Posterior vena cava (tissue), 2 donors: Measurements from ENCODE around the gene RNF10. TPM values are rescaled to one million over a fixed set of nuclear protein-coding genes. Genes with fewer than 3 reads are reported as not detected.
A peak's percentile ranks its signal among the peaks of the same experiment; 100 is the strongest.

ENCODE experiments used
- DNase-seq: peaks from one replicate; pipeline ENCODE4 v3.0.0-alpha.2; 2020; ENCODE audit warnings: low spot score
- intact Hi-C, 2 donors: fragments of 100-400 bp; cut with DNase I; formaldehyde crosslinking; loops; one replicate each; pipeline versions ENCODE4 v1.14.1 to v1.14.2; 2022 to 2023
- total RNA-seq, 2 donors: library from RNA; stranded (reverse); fragmentation: NEBNext Ultra II Directional; extraction: Animal tissue kit (Norgen Biotek cat#: 25700); gene quantifications; one replicate each; pipeline ENCODE4 v1.2.1, GENCODE V29; 2021
- donor health status: DM: yes; HTN: yes; CAD: no.
- donor health status: DM: yes; HTN: yes; CAD: no.

Gene RNF10
- total RNA-seq, 2 donors from 2014 or later: 219 to 226 TPM

DNA sequence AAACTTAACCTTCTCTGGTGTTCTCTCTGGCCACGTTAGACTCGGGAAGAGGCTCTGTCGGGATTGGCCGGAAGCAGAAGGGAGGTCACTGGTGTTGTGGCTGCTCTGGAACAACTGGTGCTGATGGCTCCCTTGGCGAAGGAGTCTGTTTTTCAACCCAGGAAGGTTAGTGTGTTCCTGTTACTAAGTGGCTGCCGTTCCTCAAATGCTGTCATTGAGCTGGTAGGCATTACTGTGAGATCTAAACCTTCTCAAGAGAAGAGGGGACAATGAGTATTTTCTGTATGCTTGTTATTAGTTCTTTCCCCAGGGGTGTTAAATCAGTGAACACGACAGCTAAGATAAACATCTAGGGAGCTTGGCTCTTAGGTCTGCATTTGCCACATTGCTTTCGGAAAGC, 28.8 kb downstream of the RNF10 start:
- intact Hi-C loops: no loop called here
- DNase-seq: no peak

- no peak for DNase-seq
- intact Hi-C loops: no loop called here
Measured at GRCh38 chr12:120563495-120563894, 29.3 kb downstream of the RNF10 start.

- intact Hi-C loops: no loop called here
- no peak for DNase-seq
Measured at GRCh38 chr12:120571299-120571698, 37.1 kb downstream of the RNF10 start.

DNA sequence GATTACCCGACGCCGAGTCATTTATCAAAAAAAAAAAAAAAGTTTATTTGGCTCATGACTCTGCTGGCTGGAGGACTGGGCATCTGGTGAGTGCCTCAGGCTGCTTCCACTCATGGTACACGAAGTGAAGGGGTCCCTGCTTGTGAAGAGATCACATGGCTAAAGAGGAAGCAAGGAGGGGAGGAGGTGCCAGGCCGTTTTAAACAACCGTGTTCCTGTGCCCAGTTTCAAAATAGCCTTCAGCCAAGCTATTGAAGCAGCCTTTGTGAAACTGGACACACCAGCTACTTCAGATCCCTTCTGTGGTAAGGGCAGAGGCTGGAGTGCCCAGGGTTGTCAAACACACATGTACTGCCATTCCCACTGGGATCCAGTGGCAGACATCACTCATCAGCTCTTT, 39.4 kb downstream of the RNF10 start:
- DNase-seq: no peak
- intact Hi-C loops: no loop called here

DNA sequence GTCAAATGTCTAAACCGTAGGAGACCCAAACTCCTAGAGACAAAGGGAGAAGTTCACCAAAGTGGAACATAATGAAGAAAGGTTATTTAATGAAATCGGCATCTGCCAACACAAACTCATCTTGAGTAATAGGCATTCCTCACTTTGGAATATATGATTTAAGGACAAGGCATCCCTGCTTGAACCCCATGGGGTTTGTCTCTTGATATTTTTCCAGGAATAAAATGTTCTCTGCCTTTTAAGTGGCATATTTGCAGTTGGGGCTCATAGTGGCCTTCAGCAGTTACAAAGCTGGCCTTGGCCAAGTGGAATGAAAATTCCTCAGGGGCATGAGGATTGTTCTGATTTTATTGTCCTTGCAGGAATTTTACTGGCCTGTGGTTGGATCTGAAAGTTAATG, 40.0 kb downstream of the RNF10 start:
- intact Hi-C loops: no loop called here
- no peak for DNase-seq

GRCh38 chr12:120579179-120579578, 45.0 kb downstream of the RNF10 start:
- intact Hi-C loops: no loop called here
- DNase-seq: no peak

DNA sequence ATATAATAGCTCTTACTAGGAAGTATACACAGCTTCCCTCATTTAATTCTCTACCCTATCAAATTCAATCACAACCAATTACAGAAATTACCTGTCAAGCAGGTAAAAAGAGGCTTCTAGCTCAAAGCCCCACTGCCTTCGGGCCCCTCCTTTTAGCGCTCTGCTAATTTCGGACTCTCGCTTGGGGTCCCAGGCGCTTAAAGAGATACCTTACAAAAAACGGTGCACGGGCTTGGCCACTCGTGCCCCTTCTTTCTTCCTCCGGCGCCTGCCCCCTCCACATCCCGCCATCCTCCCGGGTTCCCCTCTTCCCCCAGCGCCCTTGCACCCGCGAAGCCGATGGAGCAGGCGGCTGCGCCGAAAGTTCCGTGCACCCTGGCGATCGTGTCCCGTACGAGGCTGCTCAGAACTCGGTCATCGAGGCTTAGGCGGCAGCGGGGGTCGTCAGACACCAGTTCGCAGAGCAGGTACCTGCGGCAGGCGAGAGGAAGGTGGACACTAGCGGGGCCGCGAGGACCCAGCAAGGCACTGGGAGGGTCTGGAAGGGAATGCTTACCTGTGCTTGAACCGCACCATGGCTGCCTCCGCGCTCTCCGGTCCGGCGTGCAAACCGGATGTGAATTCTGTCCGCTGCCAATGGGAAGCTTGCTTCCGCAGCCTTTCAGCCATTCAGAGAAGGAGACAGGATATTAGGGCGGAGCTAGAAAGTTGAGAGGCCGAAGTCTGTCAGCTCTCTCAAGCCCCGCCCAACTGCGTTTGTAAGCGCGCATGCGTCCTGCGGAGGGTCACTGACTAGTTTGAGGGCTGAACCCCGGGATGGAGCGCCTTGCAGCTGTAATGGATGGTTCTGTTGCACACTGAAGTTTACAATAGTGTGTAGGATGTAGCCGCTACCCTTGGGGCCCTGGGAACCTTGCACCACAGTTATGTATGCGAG, 46.9 kb downstream of the RNF10 start, which contains the start of gene POP5:
TSS of gene POP5 (minus strand) at position 616 of the 937 bp plus-strand sequence. CDS start at position 576, 40 bp downstream.
- intact Hi-C loops: loop anchor here (5.0 kb wide), 4 partner anchors 66 to 526 kb away; partner anchors contain the start of gene UNC119B (in 1 of the 2)
- peak; percentile 98 for DNase-seq

DNA sequence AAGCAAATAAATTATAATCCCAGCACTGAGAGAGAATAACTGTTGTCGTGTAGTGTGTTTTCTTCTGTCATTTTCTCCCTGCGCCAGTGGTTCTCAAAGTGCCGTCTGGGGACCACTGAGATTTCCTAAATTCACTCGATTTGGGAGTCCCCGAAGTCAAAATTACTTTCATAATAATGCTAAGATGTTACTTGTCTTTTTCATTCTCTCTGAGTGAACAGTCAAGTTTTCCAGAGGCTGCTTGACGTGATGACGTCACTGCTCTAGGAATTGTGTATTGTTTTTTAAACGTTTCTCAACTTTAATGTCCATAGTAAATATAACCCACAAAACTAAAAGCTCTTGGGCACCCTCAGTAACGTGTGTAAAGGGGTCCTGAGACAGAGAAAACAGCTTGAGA, 47.8 kb downstream of the RNF10 start:
- DNase-seq: no peak
- intact Hi-C loops: loop anchor here (5.0 kb wide), 4 partner anchors 65 to 525 kb away; partner anchors contain the start of gene UNC119B (in 1 of the 2)

GRCh38 chr12:120583478-120584030, 49.4 kb downstream of the RNF10 start:
- DNase-seq: peak; percentile 94
- intact Hi-C loops: loop anchor here (5.0 kb wide), 4 partner anchors 64 to 524 kb away; partner anchors contain the start of gene UNC119B (in 1 of the 2)

DNA sequence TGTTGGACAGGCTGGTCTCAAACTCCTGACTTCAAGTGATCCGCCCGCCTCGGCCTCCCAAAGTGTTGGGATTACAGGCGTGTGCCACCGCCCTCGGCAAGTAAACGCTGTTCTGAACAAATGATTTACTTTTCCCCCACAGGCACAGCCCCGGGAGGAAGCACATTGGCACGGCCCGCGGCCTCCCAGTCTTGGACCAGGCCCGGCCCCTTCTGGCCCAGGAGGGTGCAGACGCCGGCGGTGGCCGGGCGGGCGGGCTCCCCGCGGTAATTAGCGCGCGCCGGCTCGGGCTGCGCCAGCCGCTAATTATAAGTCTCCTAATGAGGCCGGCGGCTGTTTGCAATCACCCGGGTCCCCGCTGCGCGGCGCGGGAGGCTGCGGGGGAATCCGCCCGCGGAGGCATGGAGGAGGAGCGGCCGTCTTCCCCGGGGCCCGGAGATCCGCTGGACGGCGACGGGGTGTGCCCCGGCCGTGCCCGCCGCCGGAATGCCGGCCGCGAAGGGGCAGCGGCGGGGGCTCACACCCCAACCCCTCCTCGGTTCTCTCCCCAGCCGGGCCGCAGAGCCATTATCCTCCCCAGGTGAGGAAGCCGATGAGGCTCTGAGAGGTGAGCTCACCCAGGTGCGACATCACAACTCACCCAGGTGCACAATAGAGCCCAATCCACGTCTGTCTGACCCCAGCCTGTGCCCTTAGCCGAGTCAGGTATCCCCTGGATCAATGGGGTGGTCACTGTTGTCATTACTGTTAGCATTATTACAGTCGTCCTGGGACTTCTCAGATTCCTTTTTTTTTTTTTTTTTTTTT, 50.4 kb downstream of the RNF10 start:
- peak; percentile 85 for DNase-seq
- intact Hi-C loops: loop anchor here (5.0 kb wide), 4 partner anchors 63 to 523 kb away; partner anchors contain the start of gene UNC119B (in 2 of the 2)

- intact Hi-C loops: loop anchor here in 1 of 2 donors (5.0 kb wide), 1 partner anchor 126 kb away; the partner anchor contains the start of gene UNC119B
- no peak for DNase-seq
Measured at GRCh38 chr12:120586206-120586605, 52.0 kb downstream of the RNF10 start.

- no peak for DNase-seq
- intact Hi-C loops: loop anchor here in 1 of 2 donors (5.0 kb wide), 1 partner anchor 125 kb away; the partner anchor contains the start of gene UNC119B
Measured at GRCh38 chr12:120586860-120587259, 52.7 kb downstream of the RNF10 start.

GRCh38 chr12:120588371-120588770, 54.2 kb downstream of the RNF10 start:
- intact Hi-C loops: loop anchor here in 1 of 2 donors (5.0 kb wide), 1 partner anchor 124 kb away; the partner anchor contains the start of gene UNC119B
- no peak for DNase-seq

DNA sequence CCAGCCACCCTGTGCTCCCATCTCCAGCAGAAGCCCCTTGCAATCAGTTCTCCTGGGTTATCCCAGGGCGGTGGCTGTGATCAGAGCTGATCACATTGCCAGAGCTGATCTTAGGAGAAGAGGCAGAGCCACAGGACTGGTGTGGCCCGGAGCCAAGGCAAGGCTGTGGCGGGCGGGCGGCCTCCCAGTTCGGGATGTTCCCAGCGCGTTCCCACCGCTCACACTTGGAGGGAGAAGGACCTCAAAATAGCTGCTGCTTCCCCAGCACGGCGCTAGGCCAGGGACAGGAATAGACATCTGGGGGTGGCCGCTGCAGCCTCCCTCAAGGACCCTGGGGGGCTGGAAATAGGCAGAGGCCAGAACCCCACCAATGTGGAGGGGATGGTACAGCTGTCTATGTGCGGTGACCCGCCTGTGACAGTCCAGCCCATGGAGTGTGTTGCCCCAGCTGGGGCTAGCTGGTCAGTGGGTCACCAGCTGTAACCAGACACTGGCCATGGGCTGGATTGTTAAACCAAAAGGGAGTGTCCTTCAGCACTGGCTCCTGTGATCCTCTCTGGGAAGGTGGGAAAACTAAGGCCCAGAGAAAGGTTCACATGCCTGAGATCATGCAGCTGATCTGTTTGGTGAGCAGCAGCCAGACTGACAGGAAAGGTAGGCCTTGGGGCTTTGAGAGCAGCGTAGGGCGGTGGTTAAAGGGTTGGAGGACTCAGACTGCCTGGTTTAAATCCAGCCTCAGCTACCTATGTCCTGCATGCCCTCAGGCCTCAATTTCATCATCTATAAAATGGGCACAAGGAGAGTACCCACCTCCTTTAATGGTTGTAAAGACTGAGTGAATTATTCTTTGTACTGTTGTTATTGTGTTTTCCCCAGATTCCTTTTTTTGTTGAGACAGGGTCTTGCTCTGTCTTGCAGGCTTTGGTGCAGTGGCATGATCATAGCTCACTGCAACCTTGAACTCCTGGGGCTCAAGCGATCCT, 55.1 kb downstream of the RNF10 start:
- intact Hi-C loops: loop anchor here in 1 of 2 donors (5.0 kb wide), 1 partner anchor 123 kb away; the partner anchor contains the start of gene UNC119B
- DNase-seq: no peak

DNA sequence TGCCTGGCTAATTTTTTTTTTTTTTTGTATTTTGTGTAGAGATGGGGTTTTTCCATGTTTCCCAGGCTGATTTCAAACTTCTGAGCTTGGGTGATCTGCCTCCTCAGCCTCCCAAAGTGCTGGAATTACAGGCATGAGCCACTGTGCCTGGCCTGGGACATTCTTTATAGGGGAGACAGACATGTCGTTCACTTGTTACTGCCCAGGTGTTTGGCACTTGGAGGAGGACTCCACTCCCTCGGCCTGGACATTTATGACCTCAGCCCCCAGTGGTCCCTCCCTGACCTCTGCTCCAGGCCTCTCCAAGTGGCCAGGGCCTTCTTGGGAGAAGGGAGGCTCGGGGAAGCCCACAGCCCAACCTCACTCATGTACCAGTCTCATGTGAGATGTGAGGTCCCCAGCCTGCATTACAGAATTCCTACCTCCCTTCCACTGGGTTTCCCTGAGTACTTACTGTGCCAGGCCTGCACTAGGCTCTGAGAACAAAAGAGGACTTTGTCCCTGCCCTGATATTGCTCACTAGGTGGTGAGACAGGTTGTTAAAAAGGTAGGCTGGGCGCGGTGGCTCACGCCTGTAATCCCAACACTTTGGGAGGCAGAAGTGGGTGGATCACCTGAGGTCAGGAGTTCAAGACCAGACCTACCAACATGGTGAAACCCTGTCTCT, 56.7 kb downstream of the RNF10 start:
- intact Hi-C loops: no loop called here
- DNase-seq: no peak

DNA sequence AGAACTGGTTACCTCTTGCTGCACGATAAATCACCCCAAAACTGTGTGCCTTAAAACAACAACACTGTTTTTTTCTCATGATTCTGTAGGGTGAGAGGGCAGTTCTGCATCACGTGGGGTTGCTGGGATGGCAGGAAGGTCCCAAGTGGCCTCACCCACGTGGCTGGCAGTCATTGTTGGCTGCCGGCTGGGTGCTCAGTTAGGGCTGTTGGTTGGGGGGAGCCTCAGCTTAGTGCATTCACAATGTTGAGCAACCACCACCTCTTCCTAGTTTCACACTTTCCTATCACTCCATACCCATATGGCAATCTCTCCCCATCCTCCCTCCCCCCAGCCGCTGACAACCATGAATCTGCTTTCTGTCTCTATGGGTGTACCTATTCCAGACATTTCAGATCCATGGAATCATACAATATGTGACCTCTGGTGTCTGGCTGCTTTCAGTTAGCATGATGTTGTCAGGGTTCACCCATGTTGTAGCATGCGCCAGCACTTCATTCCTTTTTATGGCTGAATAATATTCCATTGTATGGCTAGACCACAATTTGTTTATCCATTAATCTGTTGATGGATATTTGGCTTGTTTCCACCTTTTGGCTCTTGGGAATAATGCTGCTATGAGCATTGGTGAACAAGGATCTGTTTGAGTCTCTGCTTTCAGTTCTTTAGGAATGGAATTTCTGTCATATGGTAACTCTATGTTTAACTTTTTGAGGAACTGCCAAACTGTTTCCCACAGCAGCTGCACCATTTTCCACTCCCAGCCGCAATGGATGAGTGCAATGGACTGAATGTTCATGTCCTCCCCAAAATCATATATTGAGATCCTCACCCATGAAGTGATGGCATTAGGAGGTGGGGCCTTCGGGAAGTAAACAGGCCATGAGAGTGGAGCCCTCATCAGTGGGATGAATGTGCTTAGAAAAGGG, 58.2 kb downstream of the RNF10 start:
- no peak for DNase-seq
- intact Hi-C loops: no loop called here
